K562 (cell line): ENCODE data around the gene UBXN11.

ENCODE experiments used
- CTCF ChIP-seq, 3 experiments: IDR thresholded peaks in 2 of 3; conservative IDR thresholded peaks in 1 of 3; 2 replicates each; pipeline ENCODE4 v1.5.1; 2011 to 2012; ENCODE audit warnings: low read length in 3 of 3, mild to moderate bottlenecking in 3 of 3, control low read depth in 2 of 3, improper control_type of control experiment in 1 of 3, inconsistent platforms in 1 of 3, low read depth in 1 of 3, mixed read lengths in 1 of 3, moderate library complexity in 1 of 3; ENCODE audit not compliant: insufficient read depth in 2 of 3
- MAX ChIP-seq: sonication (generic); formaldehyde crosslinking; IDR thresholded peaks from 2 replicates; pipeline ENCODE4 v1.9.0; 2022; ENCODE audit warnings: mild to moderate bottlenecking, missing genetic modification reagents
- NFIC ChIP-seq: fragments of 450-650 bp; IDR thresholded peaks from 2 replicates; pipeline ENCODE4 v1.6.1; 2017; ENCODE audit warnings: mild to moderate bottlenecking, inconsistent platforms
- STAT6 ChIP-seq: sonication (generic); formaldehyde crosslinking; IDR thresholded peaks from 2 replicates; pipeline ENCODE4 v1.8.1; 2023; ENCODE audit warnings: mild to moderate bottlenecking, missing genetic modification reagents
- ZNF23 ChIP-seq: fragments of 250-450 bp; sonication (Bioruptor Pico); IDR thresholded peaks from 2 replicates; pipeline ENCODE4 v1.4.0; 2020; ENCODE audit warnings: mild to moderate bottlenecking
- ZNF75A ChIP-seq: fragments of 450-650 bp; formaldehyde crosslinking; IDR thresholded peaks from 2 replicates; pipeline ENCODE4 v1.4.0; 2020; ENCODE audit warnings: mild to moderate bottlenecking

GRCh38 chr1:26282401-26282918 lies 24.0 kb downstream of the UBXN11 start:
- TF ChIP-seq ZNF23 (CRISPR knock-in tag): no peak
- no peak for TF ChIP-seq ZNF75A (CRISPR knock-in tag)
- TF ChIP-seq CTCF (IDR thresholded peaks at IDR 0.05 in 2 of 3, conservative IDR thresholded peaks at IDR 0.05 in 1 of 3; ENCODE audit: insufficient read depth in 2 of 3, low read depth in 1 of 3, low read length in 3 of 3): no peak
- TF ChIP-seq NFIC: no peak
- TF ChIP-seq MAX (CRISPR knock-in tag): 0 out of 2 replicates have a peak, but pooled peaks have one; percentile 16
- no peak for TF ChIP-seq STAT6 (CRISPR knock-in tag)
